GM19035 (cell line): ENCODE results near the gene THAP3.
"Not testable (repeated sequence)": the region's sequence is repeated elsewhere in the genome, so short reads cannot be mapped to it uniquely, and the experiment has no call there.

Experiments
- ATAC-seq: cut with Tn5 transposase; IDR thresholded peaks from one replicate; pipeline ENCODE4 v1.9.1; 2021; ENCODE audit not compliant: unreplicated experiment

THAP3 gene

DNA sequence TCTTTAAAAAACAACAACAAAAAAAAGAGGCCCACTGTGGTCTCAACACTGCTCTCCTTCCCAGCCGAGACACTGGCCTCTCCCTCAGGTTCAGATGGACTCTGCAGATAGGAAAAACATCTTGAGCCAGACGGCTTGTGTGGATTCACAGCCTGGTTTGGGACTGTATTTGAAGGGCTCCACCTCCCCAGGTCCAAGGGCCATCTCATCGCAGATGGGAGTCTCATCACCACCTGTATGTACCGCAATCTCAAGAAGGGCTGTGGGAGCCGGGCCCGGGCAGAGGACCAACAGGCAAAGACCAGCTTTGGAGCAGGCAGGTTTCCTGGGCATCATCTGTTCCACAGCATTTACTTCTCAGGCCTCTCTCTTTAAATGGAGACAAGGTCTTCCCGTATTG, 34.6 kb upstream of the THAP3 start:
- no peak for ATAC-seq

DNA sequence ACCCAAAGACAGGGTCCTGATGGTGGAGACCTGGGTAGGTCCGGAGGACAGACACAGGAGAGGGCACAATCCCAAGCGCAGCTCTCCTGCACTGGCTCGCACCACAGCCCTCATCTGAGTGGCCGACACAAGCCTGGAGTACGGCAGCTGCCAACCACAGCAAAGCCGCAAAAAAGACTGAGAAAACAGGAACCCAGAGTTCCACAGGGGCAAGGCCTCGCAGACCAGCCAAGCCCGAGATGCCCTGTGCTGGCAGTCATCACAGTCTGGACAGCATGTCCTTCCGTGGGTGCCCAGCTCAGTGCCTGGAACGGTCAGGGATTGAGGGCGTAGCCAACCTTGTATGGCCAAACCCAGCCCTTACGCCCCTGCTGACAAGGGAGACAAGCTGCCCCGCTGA, 33.4 kb upstream of the THAP3 start:
- no peak for ATAC-seq

DNA sequence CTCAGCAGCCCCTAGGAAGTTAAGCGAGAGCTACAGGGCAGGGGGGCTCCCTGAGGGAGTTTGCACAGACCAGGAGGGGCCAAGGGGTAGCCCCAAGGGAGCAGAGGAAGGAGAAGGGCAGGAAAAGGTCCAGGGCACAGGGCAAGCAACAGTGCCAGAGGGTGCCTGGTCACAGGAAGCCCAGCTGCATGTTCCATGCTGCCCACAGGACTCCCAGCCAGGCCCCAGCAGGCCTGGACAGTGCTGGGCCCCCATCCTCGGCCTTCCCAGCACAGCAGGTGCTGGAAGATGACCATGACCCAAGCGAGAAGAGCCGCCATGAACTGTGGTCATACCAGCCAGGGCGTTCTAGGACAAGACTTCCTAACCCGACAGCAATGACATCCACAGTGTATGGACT, 33.0 kb upstream of the THAP3 start:
- ATAC-seq, result no peak

DNA sequence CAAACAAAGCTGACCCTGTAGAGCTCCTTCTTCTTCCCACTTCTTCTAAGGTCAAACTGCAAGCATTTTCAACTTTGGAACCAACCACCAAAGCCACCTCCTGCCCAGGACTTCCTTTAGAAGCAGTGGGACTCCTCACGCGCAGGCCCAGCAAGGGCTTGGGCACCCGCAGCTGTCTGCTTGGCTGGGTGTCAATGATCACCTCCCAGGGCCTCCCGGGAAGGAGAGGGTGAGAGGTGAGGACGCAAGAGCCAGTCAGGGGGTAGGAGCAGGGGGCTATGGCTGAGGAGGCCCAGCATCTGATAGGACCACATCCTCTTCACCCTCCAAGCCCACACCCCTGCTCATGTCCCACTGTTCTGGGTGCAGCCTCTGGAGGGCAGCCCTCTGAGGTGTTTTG, 32.2 kb upstream of the THAP3 start:
- no peak for ATAC-seq

DNA sequence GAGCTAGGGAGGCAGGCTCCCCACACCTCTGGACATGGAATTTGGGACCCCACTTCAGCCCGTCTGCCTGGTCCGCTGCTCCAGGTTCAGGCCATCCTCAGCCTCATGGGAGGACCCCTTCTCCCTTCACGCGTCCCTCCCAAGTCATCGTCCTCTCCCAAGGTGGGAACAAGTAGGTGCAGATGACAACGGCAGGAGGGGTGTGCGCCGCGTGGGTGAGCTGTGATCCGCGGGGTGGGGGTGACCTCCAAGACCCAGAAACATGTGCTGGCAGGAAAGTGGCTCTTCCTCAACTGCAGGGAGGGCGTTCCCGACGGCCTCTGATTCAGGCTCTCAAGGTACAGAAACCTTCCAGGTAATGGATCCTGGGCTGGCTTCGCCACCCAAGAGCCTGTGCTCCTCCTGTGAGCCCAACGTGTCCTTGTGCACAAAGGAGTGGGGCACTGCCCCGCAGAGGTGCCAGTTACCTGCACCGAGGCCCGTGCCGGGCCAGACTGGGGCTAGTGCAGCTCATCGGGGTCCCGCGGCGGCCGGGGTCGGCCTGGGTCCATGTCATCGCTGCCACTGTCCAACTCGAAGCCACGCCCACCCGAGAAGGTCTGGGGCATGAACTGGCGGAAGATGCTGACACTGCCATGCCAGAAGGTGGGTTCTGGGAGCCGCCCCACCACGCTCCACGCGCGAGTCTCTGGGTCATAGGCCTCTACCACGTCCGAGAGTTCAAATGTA, 31.6 kb upstream of the THAP3 start:
- ATAC-seq, result no peak

DNA sequence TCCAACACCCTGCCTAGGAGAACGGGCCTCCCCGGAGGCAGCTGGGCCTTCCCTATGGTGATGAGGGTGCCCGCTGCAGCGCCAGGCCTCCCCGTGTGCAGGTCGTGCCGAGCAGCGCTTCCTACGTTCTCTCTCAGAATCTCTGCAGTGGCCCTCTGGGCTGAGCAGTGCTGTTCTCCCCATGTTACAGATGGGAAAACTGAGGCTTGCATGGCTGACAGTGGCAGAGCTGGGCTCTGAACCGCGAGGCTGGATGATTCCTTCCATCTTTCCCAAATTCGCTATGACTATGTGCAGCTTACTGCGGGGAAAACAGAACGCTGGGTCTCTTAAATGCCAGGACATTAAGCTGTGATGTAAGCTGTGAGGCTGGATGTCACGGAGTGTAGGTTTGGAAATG, 30.9 kb upstream of the THAP3 start:
- ATAC-seq, result no peak

DNA sequence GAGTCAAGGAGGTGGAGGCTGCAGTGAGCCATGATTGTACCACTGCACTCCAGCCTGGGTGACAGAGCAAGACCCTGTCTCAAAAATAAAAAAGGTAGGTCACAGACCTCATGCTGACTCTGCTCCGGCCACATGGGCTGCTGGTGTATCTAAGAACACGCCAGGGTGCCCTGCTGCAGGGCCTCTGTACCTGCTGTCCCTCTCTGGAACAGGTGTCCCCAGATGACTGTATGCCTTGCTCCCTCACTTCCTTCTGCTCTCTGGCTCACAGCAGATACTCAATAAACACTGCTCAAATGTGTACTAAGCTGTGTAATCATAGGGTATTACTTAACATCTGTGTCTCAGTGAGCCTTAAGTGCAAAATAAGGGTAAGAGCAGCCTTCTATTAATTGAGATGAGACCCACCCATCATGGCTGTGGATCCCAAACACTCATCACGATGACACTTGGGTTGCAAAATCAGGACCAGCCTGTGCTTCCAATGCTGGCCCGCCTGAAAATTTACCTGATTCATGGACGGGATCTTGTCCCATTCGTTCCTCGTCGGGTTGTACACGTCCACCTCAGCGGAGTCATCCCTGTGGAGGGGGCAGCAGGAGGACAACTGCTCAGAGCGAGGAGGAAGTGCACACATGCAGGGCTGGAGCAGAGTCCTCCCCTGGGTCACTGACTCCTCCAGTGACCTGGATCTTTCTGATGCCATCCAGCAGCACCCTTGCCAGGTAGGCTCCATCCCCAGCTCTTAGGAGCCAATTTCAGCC, 29.5 kb upstream of the THAP3 start:
- ATAC-seq, result no peak

DNA sequence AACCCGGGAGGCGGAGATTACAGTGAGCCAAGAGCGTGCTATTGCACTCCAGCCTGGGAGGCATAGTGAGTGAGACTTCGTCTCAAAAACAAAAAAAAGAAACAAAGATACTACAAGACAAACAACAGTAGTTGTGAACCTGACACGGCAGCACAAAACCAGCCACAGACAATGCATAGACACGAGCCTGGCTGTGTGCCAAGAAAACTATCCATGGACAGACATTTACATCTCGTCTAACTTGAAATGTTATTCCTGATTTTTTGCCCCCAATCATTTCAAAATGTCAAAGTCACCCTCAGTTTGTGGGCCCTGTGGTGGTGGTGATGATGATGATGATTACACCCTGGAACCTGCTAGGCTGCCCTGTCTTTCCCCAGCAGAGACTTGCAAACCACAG, 28.3 kb upstream of the THAP3 start:
- no peak for ATAC-seq

DNA sequence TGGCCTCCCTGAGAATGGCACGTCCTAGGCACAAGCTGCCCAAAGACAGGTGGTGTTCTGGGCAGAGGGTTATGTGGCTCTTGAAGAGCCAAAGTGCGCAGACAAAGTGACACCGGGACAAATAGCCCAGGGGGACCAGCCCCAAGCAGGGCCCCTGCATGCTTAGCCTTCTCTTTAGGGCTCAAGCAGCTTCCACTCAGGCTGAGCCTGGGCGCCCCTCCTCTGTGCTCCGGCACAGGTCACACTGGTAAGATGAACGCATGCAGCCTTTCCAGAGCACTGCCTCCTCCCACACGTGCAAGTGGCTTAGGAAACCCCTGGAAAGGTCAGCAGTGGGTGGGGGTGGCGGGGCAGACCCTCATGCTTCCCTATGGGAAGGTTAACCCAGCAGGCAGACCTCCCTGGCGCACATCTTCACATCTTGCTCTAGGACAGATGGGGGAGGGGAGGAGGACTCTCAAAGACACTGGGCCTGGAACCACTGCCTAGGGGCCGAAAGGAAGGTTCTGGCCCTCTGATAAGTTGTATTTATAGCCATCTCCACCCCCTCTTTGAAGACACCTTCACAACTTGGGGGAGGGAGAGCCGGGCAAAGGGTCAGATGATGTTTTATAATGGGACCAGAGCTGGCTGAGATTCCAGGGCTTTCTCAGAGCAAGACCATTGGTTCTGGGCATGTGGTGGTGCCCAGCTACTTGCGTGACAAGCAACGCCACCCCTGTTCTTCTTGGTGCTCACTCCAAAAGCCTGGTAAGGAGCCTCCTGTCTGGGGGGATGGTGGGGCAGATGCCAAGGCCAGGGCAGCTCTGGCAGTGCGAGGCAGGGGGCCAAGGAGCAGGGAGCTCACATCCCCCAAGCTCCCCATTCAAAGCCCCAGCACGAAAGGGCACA, 27.5 kb upstream of the THAP3 start:
- ATAC-seq, result no peak

DNA sequence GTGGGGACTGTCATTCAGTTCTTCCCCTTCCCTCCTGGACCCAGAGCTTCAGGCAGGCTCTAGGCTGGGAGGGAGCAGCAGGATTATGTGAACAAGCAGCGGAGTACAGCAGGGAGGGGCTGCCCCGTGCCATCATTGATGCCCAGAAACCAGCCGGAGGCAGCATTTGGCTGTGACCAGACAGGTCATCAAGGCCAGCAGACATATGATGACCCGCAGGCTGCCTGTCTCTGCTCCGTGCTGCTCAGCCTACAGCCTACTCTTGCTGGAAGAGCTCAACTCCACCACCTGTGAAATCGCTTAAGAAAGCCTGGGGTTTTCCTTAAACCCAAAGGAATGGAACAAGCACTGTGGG, 26.9 kb upstream of the THAP3 start:
- no peak for ATAC-seq

DNA sequence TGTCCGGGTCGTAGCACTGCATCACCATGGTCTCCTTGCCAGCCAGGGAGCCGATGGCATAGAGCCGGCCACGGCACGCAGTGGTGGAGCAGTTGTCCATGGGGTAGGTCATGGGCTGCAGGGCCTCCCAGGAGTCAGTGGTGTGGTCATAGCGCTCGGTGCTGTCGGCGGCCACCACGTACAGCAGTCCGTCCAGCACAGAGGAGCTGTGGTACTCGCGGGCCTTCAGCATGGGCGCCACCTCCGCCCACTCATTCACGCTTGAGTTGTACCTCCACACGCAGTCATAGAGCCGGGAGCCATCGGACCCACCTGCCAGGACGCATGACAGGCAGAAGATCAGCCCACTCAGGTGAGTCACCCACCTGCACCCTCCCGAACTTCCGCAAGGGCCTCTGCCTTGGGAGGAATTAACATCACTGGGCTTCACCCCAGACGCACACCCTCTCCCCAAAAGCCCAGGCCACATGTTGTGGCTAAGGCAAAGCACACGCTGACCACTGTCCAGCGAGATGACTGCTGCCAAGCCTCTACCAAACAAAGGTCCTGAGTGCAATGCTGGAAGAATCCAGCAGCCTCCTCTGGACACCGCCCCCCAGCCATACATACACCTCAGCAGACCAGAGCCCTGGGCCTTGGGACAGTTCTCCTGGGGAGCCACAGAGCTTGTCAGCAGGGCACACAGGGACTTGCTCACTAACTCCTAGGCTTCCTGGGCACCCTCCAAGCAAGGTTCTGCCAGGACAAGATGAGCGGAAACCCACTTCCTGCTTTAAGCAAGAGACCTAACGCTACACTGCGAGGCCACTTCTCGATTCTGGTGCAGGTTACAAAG, 25.3 kb upstream of the THAP3 start:
- no peak for ATAC-seq

DNA sequence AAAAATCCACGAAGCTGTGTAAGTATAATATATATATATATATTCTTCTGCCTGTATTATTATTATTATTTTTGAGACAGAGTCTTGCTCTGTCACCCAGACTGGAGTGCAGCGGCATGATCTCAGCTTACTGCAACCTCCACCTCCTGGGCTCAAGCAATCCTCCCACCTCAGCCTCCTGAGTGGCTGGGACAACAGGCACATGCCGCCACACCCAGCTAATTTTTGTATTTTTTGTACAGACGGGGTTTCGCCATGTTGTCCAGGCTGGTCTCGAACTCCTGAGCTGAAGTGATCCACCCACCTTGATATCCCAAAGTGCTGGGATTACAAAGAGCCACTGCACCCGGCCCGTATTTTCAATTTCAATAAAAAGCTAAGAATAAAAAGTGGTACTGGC, 24.7 kb upstream of the THAP3 start:
- ATAC-seq, result not testable (repeated sequence)

DNA sequence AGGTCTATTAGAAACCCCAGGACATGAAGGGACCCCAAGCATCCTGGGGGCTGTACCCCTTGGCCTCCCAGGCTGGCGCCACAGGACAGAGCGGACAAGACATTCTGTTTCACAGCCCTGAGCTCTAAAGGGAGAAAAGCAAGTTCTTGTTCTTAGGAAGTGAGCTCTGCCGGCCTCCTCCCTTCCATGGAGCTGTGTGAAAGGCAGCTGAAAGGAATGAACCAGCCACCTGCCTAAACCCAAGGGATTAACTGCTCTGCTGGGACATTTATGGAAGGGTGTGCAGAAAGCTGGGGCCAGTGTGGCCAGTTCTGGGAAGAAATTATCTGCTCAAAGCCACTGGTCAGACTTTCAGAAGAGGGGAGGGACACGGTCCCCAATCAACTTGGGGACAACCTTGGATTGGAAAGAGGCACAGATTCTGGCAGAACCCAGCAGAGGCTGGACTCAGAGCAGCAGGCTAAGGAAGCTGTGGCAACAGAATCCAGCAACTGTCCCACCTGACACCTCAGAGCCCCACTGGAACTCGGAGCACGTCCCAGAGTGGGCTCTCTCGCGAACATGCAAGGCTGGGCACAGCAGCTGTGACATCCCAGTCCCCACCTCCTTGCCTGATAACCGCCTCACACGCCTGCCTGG, 24.1 kb upstream of the THAP3 start:
- no peak for ATAC-seq

DNA sequence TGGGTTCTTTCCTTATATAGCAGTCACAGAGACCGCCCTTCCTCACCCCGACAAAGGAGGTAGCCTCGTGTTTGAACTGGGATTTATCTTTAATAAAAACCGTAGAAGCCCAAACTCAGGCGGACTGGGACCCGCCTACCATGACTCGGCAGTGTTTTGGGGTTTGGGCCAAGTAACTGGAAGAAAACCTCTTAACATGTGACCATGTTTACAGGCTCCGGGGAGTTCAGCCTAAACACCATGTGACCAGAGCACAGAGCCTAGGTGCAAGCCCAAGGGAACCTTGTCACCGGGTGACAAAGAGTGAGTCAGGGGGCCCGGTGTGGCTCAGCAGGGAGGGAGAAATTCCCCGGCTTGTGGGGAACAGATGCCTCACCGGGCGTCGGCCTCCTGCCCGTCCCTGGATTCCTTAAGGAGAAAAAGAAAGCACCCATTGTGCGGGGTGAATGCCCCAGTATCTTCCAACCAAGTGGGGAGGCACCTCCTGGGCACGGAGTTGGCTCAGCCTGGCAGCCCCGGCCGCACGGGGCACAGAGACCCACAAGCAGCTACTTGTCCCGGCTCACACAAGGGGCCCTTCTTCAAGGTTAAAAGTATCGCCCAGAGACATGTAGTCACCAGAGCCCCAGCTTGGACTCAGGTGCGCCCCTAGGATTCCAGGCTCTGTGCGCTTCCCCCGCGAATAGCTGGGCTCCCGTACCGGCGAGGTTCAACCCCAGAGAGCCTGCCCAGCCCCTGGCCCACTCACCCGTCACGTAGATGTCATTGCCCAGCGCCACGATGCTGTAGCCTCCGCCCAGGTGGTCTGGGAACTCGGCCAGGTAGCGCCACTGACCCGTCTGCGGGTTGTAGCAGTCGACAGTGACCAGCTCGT, 23.4 kb upstream of the THAP3 start:
- ATAC-seq, result peak; percentile 31

DNA sequence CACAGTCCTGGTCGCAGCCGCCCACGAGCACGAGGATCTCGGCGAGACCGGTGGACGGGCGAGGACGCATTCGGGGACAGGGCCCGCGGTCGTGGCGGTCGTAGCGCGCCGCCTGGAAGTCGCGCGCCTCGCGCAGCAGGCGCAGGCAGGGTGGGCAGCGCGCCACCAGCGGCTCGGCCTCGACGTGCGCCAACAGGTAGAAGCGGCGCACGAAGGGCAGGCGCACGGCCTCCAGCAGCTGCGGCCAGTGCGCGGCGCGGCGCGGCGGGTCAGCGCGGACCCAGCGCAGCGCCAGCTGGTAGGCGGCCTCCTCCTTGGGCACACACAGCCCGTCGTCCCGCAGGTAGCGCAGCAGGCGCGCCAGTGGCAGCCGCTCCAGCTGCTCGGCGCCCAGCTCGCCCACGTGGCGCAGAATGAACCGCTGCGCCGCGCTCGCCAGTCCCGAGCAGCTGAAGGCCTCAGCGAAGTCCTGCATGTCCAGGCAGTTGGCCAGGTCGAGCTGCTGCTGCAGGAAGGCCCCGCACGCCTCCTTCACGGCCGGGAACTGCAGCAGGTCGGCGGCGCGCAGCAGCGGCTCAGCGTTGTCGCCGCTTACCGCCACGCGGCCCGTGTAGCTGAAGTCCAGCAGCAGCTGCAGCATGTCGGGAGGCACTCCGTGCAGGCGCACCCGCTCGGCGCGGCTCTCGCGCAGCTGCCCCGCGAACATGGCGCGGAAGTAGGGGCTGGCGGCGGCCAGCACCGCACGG, 22.6 kb upstream of the THAP3 start:
- ATAC-seq, result peak; percentile 33

DNA sequence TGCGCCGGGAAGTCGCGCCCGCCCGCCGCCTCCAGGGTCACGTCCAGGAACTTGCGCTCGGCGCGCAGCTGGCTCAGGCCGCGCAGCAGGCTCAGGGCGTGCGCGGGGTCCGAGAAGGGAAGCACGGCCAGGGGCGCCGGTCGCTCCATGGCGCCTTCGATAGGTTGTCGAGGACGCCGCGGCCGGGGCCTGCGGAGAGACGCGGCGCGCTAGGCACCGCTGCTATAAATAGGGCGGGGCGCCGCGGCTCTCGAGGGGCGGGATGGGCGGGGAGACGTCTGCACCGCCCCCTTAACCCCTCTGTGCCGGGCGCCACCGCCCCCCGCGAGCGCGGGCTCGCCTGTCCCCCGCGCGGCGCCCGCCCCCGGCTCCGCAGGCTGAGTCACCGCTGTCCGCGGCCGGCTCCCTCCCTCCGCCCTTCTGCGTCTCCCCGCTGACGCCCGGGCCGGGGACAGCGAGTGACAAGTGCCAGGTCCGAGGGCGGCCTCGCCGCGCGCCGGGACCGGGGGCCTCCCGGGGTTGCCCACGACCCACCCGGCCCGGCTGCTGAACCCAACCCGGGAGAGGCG, 21.9 kb upstream of the THAP3 start, which contains the start of gene KLHL21:
Gene KLHL21 (minus strand): TSS at position 201 of the 569 bp plus-strand sequence. CDS start 52 bp downstream, at position 149.
- ATAC-seq, result peak; percentile 55

DNA sequence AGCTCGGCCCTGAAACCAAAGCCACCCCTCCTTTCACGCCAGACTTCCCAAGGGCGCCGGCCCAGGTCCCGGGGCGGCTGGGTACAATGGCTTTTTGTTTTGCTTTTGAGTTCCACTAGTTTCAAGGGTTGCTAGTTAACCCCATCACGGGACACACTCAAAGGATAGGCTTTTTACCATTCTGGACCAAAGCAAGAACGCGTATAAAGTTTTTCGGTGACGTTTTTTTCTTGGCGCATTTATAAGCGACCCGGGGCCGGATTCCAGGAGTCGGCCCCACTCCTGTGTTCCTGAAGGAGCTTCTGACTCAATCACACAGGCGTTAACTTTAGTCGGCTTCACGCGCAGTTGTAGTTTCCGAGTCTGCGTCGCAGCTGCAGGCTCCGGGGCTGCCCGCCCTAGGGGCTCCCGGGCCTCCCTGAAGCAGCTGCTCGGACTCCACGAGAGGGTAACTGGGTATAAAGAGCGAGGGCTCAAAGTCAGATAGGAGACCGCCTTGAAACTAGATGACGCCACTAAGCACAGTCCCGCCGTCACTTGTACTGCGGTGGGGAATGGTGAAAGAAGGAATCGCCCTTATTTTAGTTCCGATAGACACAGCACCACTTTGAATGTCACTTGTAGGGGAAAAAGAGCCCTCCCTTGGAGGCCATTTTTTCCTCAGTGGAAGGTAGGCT, 21.3 kb upstream of the THAP3 start:
- peak; percentile 27 for ATAC-seq
